ENCODE results near the gene KDM8.

Gene KDM8

DNA sequence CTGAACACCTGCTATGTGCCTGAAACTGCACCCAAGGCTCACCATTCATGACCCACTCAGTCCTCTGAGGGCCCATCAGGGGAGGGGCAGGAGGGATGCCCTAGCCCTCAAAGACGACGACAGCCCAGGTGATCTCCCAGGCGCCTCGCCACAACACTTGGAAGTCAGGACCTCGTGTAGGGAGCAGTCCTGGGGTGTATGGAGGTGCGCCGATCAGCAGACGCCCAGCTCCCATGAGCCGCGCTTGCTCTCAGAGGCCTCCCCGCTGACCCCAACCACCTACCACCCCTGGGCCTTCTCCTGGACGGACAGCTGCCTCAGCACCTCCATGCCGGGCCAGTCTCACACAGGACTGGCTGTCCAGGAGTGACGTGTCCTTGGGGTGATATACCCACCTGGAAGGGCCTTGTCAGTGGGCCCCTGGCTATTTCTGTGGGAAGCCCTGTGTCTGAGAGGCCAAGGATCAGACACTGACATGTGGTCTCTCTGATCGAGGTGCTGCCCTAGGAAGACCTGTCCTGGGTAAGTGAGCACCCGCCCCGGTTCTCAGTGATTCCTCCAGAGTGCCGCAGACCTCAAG is 26.7 kb downstream of the KDM8 start:
- no peak for DNase-seq (ENCODE audit: low read depth, low spot score)

DNA sequence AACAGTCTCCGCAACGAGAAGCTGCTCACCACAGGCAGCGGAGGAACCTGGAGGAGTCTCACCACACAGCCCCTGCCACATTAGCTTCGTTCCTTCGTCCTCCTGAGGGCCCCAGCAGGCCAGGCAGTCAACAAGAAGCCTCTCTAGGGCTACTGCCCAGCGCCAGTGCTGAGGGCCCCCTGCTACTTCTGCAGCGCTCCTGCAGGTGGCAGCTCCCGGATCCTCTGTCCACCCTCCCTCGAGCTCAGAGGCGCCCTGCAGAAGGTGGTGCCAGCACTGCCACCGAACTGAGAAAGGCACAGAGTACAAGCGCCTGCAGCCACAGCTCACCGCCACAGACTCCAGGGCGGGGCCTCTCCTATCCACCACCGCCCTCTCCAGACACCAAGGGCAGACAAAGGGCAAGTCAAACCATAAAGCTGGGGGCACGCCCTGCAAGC is 27.3 kb downstream of the KDM8 start:
- DNase-seq (ENCODE audit: low read depth, low spot score): no peak

DNA sequence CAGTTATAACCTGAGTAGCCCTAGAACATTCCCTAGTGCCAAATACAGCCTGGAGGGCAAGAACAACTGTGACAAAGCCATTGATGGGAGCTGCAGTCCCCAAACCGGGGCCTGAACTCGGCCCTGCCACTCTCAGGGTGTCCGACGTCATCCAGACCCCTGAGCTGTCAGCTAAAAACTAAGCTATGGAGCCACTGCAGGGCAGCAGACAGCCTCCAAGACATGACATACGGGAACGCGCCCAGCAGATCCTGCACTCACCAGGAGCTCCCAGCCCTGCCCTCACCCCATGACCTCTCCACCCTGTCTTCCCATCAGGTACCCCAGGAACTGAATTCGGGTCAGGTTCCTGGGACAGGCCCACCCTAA is 28.4 kb downstream of the KDM8 start:
- no peak for DNase-seq (ENCODE audit: low read depth, low spot score)

DNA sequence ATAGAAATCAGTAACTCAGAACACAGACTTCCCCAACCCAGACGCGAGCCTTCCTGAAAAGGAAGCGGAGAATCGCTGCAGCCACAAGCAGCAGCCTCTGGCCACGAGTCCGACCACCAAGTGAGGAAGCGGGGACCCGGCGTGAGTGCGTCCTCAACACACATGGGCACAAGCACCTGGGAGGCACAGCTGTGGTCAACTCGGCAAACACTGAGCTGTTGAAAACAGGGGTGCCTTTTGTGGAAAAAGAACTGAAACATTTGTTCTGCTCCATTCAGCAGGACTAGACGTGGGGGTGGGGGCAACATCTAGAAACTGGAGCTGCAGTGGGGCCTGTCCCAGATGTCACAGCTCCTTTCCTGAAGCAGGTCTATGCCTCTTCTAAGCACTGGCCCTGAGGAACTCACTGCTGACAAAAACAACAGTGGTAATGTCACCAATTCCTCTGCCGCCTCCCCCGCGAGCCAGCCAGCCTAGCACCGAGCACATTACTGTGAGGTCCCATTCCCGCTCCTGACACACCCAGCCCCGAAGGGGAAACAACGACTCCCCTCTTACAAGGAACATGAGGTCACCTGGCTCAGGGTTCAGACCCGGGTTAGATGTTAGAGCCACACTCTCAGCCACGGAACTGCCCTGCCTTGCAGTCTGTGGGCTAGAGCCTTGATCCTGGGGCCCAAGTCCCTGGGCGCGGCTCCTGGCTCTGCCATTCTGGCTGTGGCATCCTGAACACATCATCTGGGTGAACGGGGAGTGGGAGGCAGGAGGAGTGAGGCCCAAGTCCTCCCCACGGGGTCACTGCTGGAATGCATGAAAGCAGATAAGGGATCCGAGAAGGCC is 29.0 kb downstream of the KDM8 start:
- no peak for DNase-seq (ENCODE audit: low read depth, low spot score)

DNA sequence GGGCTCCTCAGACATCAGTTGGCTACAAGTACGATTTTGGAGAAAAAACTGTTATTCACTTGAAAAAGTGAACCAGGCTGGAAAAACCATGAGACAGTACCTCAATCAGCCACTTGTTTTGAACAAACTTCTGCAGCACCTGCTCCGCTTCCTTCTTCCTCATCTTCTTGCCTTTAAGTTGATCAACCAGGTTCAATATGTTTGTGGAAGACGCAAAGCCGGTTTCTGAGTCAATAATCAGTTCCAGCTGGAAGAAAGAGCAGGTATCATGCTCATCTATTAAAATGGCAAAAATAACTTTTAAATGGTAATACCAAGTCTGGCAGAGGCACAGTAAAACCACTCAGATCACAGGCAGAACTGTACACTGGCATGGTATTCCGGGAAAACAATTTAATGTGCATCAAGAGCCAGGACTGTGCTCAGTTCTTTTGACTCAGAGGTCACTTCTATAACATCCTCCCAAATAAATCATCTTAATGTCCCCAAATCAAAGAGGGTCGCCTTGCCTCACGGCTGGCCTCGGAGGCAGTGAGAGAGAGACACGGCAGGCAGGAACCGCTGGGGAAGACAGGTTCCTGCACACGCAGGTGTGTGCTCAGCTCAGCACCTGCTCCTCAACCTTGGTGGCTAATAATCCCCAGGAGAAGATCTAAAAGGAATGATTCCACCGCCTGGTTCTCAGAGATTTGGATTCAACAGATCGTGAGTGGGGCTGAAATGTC is 29.7 kb downstream of the KDM8 start:
- no peak for DNase-seq (ENCODE audit: low read depth, low spot score)

DNA sequence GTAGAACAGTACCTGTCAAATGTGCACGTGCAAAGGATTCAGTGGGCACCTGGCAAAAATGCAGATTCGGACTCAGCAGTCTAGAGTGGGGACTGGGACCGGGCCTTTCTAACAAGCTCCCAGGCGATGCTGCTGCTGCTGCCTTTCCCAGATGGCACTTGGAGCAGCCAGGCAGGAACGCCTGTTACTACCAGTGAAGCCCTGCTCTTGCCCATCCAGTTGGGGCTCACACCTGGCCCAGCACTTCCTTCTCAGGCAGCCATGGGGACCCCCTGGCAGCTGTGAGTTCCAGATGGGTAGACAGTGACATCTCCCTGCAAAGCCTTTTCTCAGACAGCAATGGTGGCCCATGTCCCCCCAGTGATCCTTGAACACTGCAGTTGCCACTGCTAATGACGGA is 30.4 kb downstream of the KDM8 start:
- no peak for DNase-seq (ENCODE audit: low read depth, low spot score)

DNA sequence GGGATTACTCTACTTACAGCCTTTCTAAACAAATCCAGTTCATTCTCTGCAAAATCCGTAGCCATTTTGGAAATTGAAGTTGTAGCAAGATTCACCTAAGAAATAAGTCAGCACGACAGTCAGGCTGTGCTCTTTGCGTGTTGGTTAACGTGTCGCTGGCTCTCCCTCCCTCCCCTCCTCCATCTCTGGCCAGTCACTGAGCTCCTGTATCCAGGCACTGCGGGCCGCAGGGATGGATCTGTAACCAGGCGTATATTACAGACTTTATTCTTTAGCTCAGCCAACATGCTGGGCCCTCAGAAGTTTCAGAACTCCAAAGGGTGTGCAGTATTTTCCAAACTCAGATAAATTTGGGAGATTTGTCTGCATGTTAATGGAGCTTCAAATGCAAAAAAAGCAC is 30.8 kb downstream of the KDM8 start:
- DNase-seq (ENCODE audit: low read depth, low spot score): no peak

DNA sequence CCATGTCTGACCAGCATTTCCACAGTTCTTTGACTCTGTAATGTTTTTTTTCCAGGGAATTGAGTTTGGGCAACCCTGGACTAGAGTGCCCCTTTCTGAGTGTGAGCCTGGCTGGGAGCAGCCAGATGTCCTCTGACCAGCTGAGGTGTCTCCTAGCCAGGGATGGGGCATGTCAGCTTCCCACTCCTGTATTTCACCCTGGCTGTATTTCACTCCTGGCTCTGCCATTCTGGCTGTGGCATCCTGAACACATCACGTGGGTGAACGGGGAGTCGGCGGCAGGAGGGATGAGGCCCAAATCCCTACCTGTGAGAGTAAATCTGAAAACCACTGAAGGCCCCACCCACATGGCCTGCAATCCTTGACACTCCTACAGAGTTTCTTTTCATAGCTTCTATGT is 31.3 kb downstream of the KDM8 start:
- no peak for DNase-seq (ENCODE audit: low read depth, low spot score)

DNA sequence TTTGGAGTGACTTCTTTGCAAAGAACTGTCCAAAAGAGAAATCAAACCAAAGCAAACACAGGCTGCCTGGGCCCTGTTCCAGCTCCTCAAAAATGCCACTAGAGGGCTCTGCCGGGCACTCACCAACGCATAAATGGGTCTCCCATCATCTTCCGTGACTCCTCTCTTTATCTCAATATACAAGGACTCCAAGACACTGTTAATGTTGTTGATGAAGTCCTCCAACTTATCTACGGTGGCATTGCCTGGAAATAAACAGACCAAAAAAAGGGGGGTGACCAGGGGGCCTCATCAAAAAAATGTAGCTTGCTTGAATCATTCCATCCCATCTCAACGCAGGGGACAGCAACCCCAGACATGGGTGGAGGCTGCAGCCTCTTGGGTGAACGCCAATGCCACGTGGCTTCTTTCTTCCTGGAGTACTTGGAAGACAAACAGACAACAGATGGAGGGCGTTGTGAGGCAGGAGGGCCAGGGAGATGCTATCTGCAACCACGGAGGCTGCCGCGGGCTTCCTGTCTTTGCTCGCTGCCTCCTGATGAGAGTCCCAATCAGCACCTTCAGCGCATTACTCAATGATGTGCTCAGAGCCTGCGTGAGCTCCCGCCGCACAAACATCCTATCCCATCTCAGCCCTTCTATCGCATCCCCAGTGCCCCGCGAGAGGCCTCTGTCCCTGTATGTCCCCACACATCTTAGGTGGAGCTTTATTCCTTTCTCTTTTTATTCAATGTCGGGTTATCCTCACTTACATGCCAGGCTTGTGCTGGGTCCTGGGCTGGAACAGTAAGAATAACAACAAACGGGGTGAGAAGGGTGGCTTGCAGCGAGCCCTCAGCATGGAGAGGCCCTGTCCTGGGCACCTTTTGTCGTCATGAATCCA is 32.0 kb downstream of the KDM8 start:
- peak; percentile 79 for DNase-seq (ENCODE audit: low read depth, low spot score)

DNA sequence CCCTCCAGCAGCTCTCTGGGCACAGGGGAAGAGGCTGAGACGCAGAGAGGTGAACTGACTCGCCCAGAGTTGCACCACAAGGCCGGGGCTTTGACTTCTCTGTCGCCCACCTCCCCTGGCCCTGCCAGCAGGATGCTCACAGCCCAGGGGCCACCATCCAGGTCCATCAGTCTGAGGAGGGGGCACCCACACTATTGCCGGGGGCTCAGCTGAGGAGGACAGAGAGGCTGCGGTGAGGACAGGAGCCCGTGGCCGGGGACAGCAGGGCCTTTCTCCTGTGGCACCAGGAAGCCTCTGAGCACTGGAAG is 32.6 kb downstream of the KDM8 start:
- no peak for DNase-seq (ENCODE audit: low read depth, low spot score)

DNA sequence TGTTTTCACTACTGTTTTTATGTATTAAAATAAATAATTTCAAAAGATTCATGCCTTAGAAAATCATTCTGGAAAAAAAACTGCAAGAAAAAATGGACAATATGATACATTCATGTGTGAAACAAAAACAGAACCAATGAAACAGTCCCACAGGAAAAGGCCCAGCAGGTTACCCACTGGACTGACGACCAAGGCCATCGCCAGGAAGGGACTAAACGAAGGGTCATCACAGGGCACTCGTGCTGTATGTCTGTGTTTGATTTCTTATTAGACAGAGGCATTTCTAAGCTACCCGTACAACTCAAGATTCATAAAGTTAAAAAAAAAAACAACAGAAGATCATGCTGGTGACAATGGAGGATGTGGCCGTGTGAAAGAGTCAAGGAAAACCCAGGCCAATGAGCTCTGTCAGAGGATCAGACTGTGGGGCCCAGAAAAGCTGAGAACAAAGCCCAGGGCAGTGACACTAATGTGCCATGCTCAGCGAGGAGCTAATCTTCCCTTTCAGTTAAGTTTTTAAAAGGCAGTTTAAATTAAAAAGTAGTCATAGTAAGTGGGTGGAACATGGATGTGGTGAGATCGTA is 33.4 kb downstream of the KDM8 start:
- DNase-seq (ENCODE audit: low read depth, low spot score): no peak

DNA sequence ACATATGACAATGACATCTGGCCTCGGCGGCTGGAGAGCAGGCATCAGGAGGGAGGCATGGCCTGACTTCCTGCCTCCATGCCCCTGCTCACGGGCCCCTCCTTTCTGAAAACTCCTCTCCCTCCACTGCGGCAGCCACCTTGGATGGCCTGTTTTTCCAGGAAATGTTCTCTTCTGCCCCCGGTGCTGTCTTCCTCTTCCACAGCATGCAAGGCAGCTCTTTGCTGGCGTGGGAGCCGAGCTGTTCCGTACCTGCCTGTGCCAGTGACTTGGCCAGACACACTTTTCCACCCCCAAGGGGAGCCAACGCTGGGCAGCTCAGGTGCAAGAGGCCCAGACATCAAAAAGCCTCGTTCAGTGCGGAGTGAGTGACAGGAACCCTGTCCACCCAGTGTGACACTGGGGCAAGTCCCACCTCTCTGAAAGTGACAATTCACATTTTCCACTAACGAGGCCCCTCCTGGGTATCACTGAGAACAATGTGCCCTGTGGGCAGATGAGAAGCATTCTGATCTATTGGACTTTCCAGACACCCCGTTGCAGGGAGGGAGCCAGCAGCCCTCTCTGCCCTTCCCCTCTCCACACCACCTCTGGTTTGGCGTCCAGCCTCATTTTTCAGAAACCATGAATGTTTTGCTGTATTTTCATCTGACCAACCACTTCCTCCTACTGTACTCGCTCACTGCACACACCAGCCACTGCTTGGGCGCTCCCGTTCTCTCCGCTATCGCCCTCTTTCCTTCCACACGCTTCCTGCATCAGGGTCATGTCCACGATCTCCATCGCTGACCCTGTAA is 34.1 kb downstream of the KDM8 start:
- DNase-seq (ENCODE audit: low read depth, low spot score): no peak

DNA sequence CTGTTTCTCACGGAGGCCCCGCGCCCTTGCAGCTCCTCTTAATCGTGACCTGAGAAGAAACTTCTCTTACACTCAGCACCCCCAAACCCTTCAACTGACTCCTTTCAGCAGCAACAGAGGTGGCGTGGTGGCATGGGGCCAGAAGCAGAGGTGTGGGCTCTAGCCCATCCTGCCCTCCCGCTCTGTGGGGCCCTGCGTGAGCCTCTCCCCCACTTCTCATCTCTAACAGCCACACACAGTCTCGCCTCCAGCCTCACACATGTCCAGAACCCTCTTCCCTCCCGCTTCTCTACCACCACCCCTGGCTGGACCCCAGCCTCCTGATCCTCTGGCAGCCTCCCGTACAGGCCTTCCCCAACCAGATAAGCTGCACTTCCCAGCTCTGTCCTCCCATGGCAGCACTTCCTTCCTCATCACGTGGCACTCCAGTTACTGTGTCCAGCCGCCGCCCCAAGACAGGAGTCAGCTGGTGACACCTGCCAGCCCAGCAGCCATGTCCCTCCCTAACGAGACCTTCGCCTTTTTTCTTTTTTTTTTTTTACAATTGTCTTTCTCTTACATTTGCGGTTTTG is 34.8 kb downstream of the KDM8 start:
- DNase-seq (ENCODE audit: low read depth, low spot score): no peak

DNA sequence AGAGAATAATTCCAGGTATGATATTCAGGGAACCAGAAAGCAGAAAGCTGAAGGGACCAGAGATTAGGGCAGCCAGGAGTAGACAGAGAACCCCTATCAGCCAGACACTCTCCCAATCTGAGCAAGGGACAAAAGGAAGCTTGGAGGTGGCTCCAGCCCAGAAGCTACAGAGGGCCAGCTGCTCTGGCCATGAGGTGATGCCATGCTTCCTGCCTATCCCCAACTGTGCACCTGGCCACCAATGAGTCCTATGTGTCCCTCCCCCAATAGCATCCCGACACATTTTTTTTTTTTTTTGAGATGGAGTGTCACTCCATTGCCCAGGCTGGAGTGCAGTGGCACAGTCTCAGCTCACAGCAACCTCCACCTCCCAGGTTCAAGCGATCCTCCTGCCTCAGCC is 35.3 kb downstream of the KDM8 start:
- DNase-seq (ENCODE audit: low read depth, low spot score): no peak

DNA sequence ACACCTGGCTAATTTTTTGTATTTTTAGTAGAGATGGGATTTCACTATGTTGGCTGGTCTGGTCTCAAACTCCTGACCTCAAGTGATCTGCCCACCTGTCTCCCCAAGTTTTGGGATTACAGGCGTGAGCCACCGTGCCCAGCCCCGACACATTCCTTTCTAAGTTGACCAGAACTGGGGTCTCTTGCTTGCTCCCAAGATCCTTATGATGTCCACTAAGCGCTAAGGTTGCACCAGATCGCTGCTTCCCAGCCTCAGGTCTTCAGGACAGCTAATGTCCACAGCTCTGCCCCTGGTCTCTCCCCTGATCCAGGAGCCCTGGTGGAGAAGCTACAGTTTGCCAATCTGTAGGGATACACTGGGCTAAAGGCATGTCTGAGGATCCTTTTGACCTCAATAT is 35.7 kb downstream of the KDM8 start:
- DNase-seq (ENCODE audit: low read depth, low spot score): no peak

DNA sequence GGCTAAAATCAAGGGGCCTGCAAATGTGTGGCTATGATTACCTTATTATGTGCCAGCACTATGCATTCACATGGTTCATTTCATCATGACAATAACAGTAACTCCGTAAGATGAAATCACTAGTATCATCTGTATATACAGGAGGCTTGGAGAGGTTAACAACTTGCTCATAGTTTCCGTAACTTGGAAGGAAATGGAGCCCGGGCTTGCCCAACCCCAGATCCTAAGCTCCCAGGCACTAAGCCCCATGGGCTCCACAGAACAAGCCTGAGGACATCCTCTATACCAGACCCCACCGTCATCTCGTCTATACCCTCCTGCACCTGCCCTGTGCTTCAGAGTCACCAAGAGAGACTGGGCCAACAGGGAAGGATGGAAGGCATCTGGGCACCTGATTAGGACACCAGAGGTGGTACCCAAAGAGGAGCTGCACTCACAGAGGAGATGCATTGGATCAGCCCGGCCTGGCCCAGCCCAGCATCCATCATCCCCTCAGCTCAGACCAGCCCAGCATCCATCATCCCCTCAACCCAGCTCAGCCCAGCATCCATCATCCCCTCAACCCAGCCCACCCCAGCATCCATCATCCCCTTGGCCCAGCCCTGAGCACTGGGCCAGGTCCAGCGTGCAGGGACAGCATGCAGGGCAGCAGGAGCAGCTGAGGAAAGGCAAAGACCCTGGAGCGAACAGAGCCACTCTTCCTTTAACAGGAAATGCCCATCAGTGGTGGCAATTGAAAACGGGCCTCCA is 36.8 kb downstream of the KDM8 start:
- DNase-seq (ENCODE audit: low read depth, low spot score): no peak

DNA sequence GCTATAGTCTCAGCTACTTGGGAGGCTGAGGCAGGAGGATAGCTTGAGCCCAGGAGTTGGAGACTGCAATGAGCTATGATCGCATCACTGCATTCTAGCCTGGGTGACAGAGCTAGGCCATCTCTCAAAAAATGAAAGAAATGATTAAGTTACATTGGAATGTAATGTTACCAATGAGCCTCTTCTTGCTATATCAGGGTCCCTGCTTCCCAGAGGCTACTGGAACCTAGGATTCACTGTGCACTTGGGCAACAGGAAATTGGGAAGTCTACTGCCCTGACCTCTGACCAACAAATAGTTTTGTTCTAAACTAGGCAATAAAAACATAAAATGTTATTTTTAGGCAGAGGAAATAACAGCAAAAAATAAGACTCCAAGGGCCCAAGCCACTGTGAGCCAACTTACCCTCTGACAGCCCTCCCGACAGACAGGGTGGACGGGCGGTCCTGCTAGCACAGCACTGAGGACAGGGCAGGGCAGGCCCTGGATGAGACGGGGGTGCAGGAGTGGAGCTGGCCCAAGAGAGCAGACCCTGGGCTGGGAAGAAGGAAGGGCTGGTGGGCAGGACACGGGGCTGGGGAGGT is 37.7 kb downstream of the KDM8 start:
- no peak for DNase-seq (ENCODE audit: low read depth, low spot score)

DNA sequence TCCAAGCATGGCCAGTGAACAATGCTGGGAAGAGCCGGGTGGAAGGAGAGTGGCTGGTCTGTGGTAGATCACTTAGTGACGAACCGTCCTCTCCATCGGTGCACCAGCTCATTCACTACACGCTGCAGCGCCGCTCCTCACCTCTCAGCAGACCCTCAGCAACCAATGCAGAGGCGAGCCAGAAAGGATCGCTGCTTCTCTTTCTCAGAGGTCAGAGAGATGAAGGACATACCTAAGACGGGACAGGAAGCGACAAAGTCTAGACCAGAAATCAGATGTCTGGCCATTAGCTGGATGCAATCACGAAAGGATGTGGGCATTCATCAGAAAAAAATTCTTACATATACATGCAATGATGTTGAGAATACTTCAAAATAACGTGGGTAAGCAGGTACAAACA is 38.3 kb downstream of the KDM8 start:
- DNase-seq (ENCODE audit: low read depth, low spot score): no peak

DNA sequence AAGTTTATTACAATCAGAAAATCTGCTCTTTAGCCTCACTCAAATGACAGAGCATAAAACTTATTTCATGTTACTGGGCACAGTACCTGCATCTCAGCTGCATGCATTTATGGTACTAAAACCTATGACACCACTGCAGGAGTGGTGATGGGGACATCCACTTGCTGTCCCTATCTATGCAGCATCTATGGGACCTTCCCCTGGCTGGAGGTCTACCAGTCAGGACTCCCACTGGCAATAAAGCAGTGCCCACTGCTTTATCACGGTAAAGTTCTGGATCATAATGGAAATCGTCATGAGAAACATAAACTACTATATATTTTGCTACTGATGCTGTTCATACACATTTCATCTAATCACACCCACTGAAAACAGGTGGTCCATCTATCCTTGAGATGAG is 39.1 kb downstream of the KDM8 start:
- no peak for DNase-seq (ENCODE audit: low read depth, low spot score)

Data from smooth muscle cell of the brain vasculature (primary cell).